ENCODE results near the gene THRB.
A peak's percentile ranks its signal among the peaks of the same experiment; 100 is the strongest.
"Not testable (repeated sequence)": the region's sequence is repeated elsewhere in the genome, so short reads cannot be mapped to it uniquely, and the experiment has no call there.

THRB gene

GRCh38 chr3:24401090-24401810, 93.4 kb downstream of the THRB start:
- DNase-seq: peak; percentile 31

- no peak for DNase-seq
These were observed 94.2 kb downstream of the THRB start for GRCh38 chr3:24400450-24400849.

GRCh38 chr3:24400015-24400414, 94.6 kb downstream of the THRB start:
- no peak for DNase-seq

GRCh38 chr3:24399614-24400013, 95.0 kb downstream of the THRB start:
- no peak for DNase-seq

GRCh38 chr3:24398712-24399111, 95.9 kb downstream of the THRB start:
- DNase-seq: not testable (repeated sequence)

GRCh38 chr3:24396338-24396737, 98.3 kb downstream of the THRB start:
- no peak for DNase-seq

GRCh38 chr3:24394754-24395153, 99.9 kb downstream of the THRB start:
- no peak for DNase-seq

- no peak for DNase-seq
These were observed 101.3 kb downstream of the THRB start for GRCh38 chr3:24393316-24393715.

- no peak for DNase-seq
These were observed 104.2 kb downstream of the THRB start for GRCh38 chr3:24390169-24391130.

GRCh38 chr3:24389108-24390090, 105.3 kb downstream of the THRB start:
- peak; percentile 35 for DNase-seq

- no peak for DNase-seq
These were observed 106.0 kb downstream of the THRB start for GRCh38 chr3:24388611-24389010.

GRCh38 chr3:24388159-24388558, 106.5 kb downstream of the THRB start:
- DNase-seq: no peak

- peak; percentile 93 for DNase-seq
These were observed 107.2 kb downstream of the THRB start for GRCh38 chr3:24387493-24387892.

GRCh38 chr3:24387000-24387399, 107.7 kb downstream of the THRB start:
- peak; percentile 70 for DNase-seq

- no peak for DNase-seq
These were observed 108.2 kb downstream of the THRB start for GRCh38 chr3:24386458-24386857.

GRCh38 chr3:24385012-24385615, 109.5 kb downstream of the THRB start:
- DNase-seq: no peak

- DNase-seq: no peak
These were observed 112.0 kb downstream of the THRB start for GRCh38 chr3:24382647-24383046.

GRCh38 chr3:24379936-24380335, 114.7 kb downstream of the THRB start:
- no peak for DNase-seq

- no peak for DNase-seq
These were observed 116.3 kb downstream of the THRB start for GRCh38 chr3:24378313-24378712.

- no peak for DNase-seq
These were observed 117.2 kb downstream of the THRB start for GRCh38 chr3:24377218-24377993.

GRCh38 chr3:24375947-24376384, 118.7 kb downstream of the THRB start:
- no peak for DNase-seq

Data from fibroblast of skin of right quadriceps (primary cell).